ENCODE measurements around the gene AIFM1.
A peak's percentile ranks its signal among the peaks of the same experiment; 100 is the strongest.

Gene AIFM1

DNA sequence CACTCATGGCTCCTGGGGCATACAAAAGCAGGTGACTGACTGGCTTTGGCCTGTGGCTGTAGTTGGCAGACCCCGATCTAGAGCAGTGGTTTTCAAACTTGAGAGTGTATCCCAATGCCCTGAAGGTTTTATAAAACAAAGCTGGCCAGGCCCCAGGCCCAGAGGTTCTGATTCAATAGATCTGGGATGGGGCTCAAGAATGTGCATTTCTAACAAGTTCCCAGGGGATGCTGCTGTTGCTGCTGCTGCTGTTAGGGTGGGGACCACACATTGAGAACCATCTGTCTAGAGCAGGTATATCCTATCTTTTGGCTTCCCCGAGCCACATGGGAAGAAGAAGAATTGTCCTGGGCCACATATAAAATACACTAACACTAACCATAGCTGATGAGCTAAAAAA, 7.3 kb downstream of the AIFM1 start:
- FAIRE-seq (no peak), DNase-seq (ENCODE audit: insufficient read length, low spot score) (no peak)
- no peak for TF ChIP-seq POLR2A (IDR thresholded peaks at IDR 0.05; ENCODE audit: low read depth, low read length)

GRCh38 chrX:130155564-130155963, 10.1 kb downstream of the AIFM1 start:
- no peak for TF ChIP-seq POLR2A (IDR thresholded peaks at IDR 0.05; ENCODE audit: low read depth, low read length)
- no peak for DNase-seq (ENCODE audit: insufficient read length, low spot score)
- FAIRE-seq: no peak

GRCh38 chrX:130147631-130148030, 18.0 kb downstream of the AIFM1 start:
- DNase-seq (ENCODE audit: insufficient read length, low spot score): no peak
- no peak for FAIRE-seq
- no peak for TF ChIP-seq POLR2A (IDR thresholded peaks at IDR 0.05; ENCODE audit: low read depth, low read length)

DNA sequence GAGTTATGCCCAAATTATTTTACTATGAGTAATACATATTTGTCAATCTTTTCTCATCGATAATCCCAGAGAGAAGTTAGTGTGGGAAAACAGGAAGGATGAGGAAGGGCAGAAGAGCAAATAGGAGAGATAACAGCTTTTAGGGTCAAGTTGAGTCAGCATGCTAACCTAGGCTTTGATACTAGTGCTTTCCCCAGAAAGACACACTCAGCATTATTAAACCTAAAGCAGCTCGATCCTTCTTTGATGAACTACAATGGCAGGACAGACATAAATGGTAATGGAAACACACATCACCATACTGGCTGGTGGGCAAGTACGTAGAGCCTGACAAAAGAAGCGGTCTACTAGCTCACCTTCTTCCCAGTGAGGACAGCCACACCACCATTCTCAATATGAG, 20.5 kb downstream of the AIFM1 start:
- DNase-seq (ENCODE audit: insufficient read length, low spot score) (no peak), FAIRE-seq (no peak)
- TF ChIP-seq POLR2A (IDR thresholded peaks at IDR 0.05; ENCODE audit: low read depth, low read length): no peak

DNA sequence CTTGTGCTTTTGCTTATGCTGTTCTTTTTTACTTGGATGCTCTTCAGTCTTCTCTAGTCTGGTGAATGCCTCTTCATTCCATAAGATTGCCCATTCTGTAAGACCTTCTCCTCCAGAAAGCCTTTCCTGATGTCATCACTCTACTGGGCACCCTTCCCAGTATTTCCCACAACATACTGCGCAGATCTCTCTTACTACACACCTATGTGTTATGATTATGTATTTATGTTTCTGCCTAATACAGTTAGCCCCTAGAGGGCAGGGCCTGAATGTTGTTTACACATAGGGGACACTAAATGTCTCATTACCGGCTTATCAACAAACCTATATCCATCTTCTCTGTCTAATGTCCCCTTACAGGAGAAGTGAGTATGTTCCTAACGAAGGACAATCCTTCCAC, 21.1 kb downstream of the AIFM1 start:
- FAIRE-seq: no peak
- TF ChIP-seq POLR2A (IDR thresholded peaks at IDR 0.05; ENCODE audit: low read depth, low read length): no peak
- DNase-seq (ENCODE audit: insufficient read length, low spot score): no peak

- FAIRE-seq (no peak), DNase-seq (ENCODE audit: insufficient read length, low spot score) (no peak)
- no peak for TF ChIP-seq POLR2A (IDR thresholded peaks at IDR 0.05; ENCODE audit: low read depth, low read length)
Measured at GRCh38 chrX:130139474-130140201, 26.0 kb downstream of the AIFM1 start.

DNA sequence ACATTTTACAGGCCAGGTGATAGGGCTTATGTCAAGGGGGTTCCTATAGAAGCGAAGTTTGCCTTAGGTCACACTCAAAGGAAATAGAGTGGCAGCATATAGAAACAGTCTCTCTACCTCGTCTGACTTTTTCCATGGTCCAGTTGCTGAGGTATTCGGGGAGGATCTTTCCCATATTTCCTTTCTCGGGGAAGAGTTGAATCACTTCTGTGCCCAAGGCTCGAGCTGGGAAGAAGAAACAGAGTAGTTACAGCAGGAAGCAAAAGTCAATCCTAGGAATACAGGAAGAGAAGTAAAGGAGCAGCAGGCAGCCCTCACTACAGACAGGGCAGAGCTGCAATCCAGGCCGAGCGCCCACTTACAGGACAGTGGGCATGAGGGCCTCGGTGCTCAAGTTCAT, 28.7 kb downstream of the AIFM1 start:
- no peak for DNase-seq (ENCODE audit: insufficient read length, low spot score)
- FAIRE-seq: no peak
- no peak for TF ChIP-seq POLR2A (IDR thresholded peaks at IDR 0.05; ENCODE audit: low read depth, low read length)

GRCh38 chrX:130136496-130136895, 29.1 kb downstream of the AIFM1 start:
- no peak for DNase-seq (ENCODE audit: insufficient read length, low spot score)
- no peak for FAIRE-seq
- no peak for TF ChIP-seq POLR2A (IDR thresholded peaks at IDR 0.05; ENCODE audit: low read depth, low read length)

- TF ChIP-seq POLR2A (IDR thresholded peaks at IDR 0.05; ENCODE audit: low read depth, low read length): no peak
- FAIRE-seq (no peak), DNase-seq (ENCODE audit: insufficient read length, low spot score) (no peak)
Measured at GRCh38 chrX:130130990-130131389, 34.7 kb downstream of the AIFM1 start.

GRCh38 chrX:130125091-130125874, 40.4 kb downstream of the AIFM1 start:
- no peak for TF ChIP-seq POLR2A (IDR thresholded peaks at IDR 0.05; ENCODE audit: low read depth, low read length)
- DNase-seq (ENCODE audit: insufficient read length, low spot score) (no peak), FAIRE-seq (no peak)

DNA sequence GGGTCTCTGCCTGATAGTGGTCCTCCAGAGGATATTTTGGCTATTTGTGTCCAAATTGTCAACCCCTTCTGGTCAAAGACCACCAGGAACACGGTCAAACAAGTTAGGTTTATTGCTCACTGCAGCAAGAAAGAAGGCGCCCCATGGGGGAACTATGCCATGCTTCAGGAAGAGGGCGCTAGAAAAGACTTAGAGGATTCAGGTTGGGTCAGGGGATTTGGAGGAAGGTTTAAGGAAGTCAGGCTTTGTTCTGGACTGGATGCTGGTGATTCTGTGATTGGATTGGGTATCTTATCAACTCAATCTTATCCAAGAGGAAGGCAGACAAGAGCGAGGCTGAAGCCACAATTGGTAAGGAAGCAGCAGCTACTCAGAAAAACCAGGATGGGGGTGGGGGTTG, 41.1 kb downstream of the AIFM1 start:
- no peak for FAIRE-seq
- TF ChIP-seq POLR2A (IDR thresholded peaks at IDR 0.05; ENCODE audit: low read depth, low read length): no peak
- DNase-seq (ENCODE audit: insufficient read length, low spot score): no peak

DNA sequence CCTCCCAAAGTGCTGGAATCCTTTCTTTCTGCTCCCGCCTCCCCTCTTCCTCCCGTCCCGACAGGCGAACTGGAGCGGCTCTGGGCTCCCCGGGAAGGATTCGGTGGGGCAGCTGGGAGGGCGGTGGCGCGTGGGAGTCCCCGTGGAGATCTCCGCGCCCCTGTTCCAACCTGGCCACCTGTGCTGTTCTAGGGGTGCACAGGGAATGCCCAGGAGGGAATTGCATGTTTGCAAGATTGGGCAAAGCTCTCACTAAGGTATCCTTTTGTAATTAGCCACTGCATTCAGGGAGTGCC, 44.2 kb downstream of the AIFM1 start:
- no peak for FAIRE-seq
- DNase-seq (ENCODE audit: insufficient read length, low spot score): no peak
- TF ChIP-seq POLR2A (IDR thresholded peaks at IDR 0.05; ENCODE audit: low read depth, low read length): no peak

- DNase-seq (ENCODE audit: insufficient read length, low spot score) (peak; percentile 87), FAIRE-seq (no peak)
- no peak; the same call in 1 of the 2 replicates for TF ChIP-seq POLR2A (IDR thresholded peaks at IDR 0.05; ENCODE audit: low read depth, low read length)
Measured at GRCh38 chrX:130120746-130121504, 44.7 kb downstream of the AIFM1 start.

DNA sequence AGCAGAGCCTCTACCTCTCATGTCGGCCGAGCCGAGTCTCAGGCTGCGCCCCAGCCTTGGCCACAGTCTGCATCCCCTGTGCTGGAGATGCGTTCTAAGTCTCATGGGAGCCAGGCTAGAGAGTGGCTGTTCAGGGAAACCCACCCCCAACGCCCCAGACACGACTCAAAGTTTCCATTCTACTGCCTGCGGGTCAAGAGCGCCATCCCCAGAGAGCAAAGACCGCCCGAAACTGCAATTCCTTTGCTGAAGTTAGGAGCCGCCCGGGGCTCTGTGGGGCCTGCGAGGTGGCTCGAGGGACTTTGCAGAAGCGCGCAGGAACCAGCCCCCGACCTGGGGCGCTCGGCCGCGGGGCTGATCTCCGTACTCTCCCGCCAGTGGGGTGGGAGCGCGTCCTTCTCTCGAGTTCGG, 45.3 kb downstream of the AIFM1 start:
- no peak for TF ChIP-seq POLR2A (IDR thresholded peaks at IDR 0.05; ENCODE audit: low read depth, low read length)
- DNase-seq (ENCODE audit: insufficient read length, low spot score) (no peak), FAIRE-seq (no peak)
